Measurements from ENCODE around the gene RASGRF1. TPM values are rescaled to one million over a fixed set of nuclear protein-coding genes. Genes with fewer than 3 reads are reported as not detected.

Gene RASGRF1
- polyA plus RNA-seq, 4 donors = 0.07 to 0.92 (median 0.51) TPM

GRCh38 chr15:79071901-79072300 lies 18.7 kb downstream of the RASGRF1 start:
- DNase-seq (ENCODE audit: low read depth in 4 of 4, low spot score in 3 of 4) = no peak

- no peak for DNase-seq (ENCODE audit: low read depth in 4 of 4, low spot score in 3 of 4)
These were observed 21.8 kb downstream of the RASGRF1 start for GRCh38 chr15:79068790-79069189.

GRCh38 chr15:79067969-79068368 lies 22.6 kb downstream of the RASGRF1 start:
- DNase-seq (ENCODE audit: low read depth in 4 of 4, low spot score in 3 of 4) = no peak

GRCh38 chr15:79067072-79067833 lies 23.3 kb downstream of the RASGRF1 start:
- DNase-seq (ENCODE audit: low read depth in 4 of 4, low spot score in 3 of 4) = peak in 3 of 4 donors; percentile 20 to 36 (median 36)

GRCh38 chr15:79066391-79067071 lies 24.0 kb downstream of the RASGRF1 start:
- DNase-seq (ENCODE audit: low read depth in 4 of 4, low spot score in 3 of 4) = no peak

- DNase-seq (ENCODE audit: low read depth in 4 of 4, low spot score in 3 of 4) = no peak
These were observed 24.7 kb downstream of the RASGRF1 start for GRCh38 chr15:79065706-79066376.

GRCh38 chr15:79065361-79065705 lies 25.2 kb downstream of the RASGRF1 start:
- no peak for DNase-seq (ENCODE audit: low read depth in 4 of 4, low spot score in 3 of 4)

- no peak for DNase-seq (ENCODE audit: low read depth in 4 of 4, low spot score in 3 of 4)
These were observed 26.1 kb downstream of the RASGRF1 start for GRCh38 chr15:79064496-79064895.

GRCh38 chr15:79060175-79060574 lies 30.4 kb downstream of the RASGRF1 start:
- no peak for DNase-seq (ENCODE audit: low read depth in 4 of 4, low spot score in 3 of 4)

GRCh38 chr15:79059081-79059572 lies 31.5 kb downstream of the RASGRF1 start:
- no peak for DNase-seq (ENCODE audit: low read depth in 4 of 4, low spot score in 3 of 4)

- DNase-seq (ENCODE audit: low read depth in 4 of 4, low spot score in 3 of 4) = no peak
These were observed 32.2 kb downstream of the RASGRF1 start for GRCh38 chr15:79058260-79058850.

GRCh38 chr15:79057050-79057449 lies 33.5 kb downstream of the RASGRF1 start:
- no peak for DNase-seq (ENCODE audit: low read depth in 4 of 4, low spot score in 3 of 4)

GRCh38 chr15:79054350-79054749 lies 36.2 kb downstream of the RASGRF1 start:
- no peak for DNase-seq (ENCODE audit: low read depth in 4 of 4, low spot score in 3 of 4)

GRCh38 chr15:79053894-79054293 lies 36.7 kb downstream of the RASGRF1 start:
- no peak for DNase-seq (ENCODE audit: low read depth in 4 of 4, low spot score in 3 of 4)

GRCh38 chr15:79051941-79052731 lies 38.4 kb downstream of the RASGRF1 start:
- no peak for DNase-seq (ENCODE audit: low read depth in 4 of 4, low spot score in 3 of 4)

GRCh38 chr15:79051029-79051428 lies 39.6 kb downstream of the RASGRF1 start:
- no peak for DNase-seq (ENCODE audit: low read depth in 4 of 4, low spot score in 3 of 4)

- no peak for DNase-seq (ENCODE audit: low read depth in 4 of 4, low spot score in 3 of 4)
These were observed 40.2 kb downstream of the RASGRF1 start for GRCh38 chr15:79050341-79050740.

GRCh38 chr15:79049416-79049815 lies 41.2 kb downstream of the RASGRF1 start:
- DNase-seq (ENCODE audit: low read depth in 4 of 4, low spot score in 3 of 4) = no peak

GRCh38 chr15:79047676-79048439 lies 42.7 kb downstream of the RASGRF1 start:
- DNase-seq (ENCODE audit: low read depth in 4 of 4, low spot score in 3 of 4) = no peak

Data from left renal pelvis (tissue), 4 donors.